Adrenal gland (tissue), 12 donors: ENCODE data around the gene SLFN11. TPM values are rescaled to one million over a fixed set of nuclear protein-coding genes. Genes with fewer than 3 reads are reported as not detected.
A peak's percentile ranks its signal among the peaks of the same experiment; 100 is the strongest.

Experiments used
- DNase-seq, 7 donors: peaks; one replicate each; pipeline ENCODE4 v3.0.0-alpha.2; 2019 to 2020
- H3K27ac ChIP-seq, 5 donors: fragments of 200-600 bp; sonication (generic) in 4 of 5; 1 replicate in 3 of 5; 2 replicates in 2 of 5; pipeline versions ENCODE4 v1.5.1 to v1.8.0; 2016 to 2020; ENCODE audit warnings: mild to moderate bottlenecking in 1 of 5
- H3K27me3 ChIP-seq: fragments of 200-600 bp; 2 replicates; pipeline ENCODE4 v1.8.0; 2021
- H3K36me3 ChIP-seq, 2 donors: fragments of 200-600 bp; replicated peaks in 1 of 2; 1 replicate in 1 of 2; 2 replicates in 1 of 2; pipeline versions ENCODE4 v1.5.1 to v1.8.0; 2018 to 2022
- H3K4me1 ChIP-seq, 2 donors: fragments of 200-600 bp; replicated peaks in 1 of 2; 1 replicate in 1 of 2; 2 replicates in 1 of 2; pipeline versions ENCODE4 v1.5.1 to v1.8.0; 2018 to 2021
- H3K4me3 ChIP-seq, 4 donors: fragments of 200-600 bp; sonication (generic) in 3 of 4; one replicate each; pipeline ENCODE4 v1.5.1; 2016 to 2018
- H3K9me3 ChIP-seq, 3 donors: fragments of 200-600 bp; sonication (generic) in 1 of 3; replicated peaks in 1 of 3; 1 replicate in 2 of 3; 2 replicates in 1 of 3; pipeline versions ENCODE4 v1.5.1 to v1.8.0; 2016 to 2021
- POLR2A ChIP-seq, 2 donors: fragments of 450-650 bp; IDR thresholded peaks; one replicate each; pipeline ENCODE4 v1.6.1; 2017; ENCODE audit warnings: antibody characterized with exemption in 2 of 2, mild to moderate bottlenecking in 2 of 2, moderate library complexity in 1 of 2
- WGBS, 4 donors: extraction: QIAGEN DNeasy Blood & Tissue Kit in 2 of 4; methylation state at CpG; one replicate each; pipeline versions ENCODE4 v1.1.5 to v1.1.7; 2013 to 2017; 5-methylcytosine and 5-hydroxymethylcytosine counted together
- intact Hi-C, 2 donors: fragments of 100-400 bp; cut with DNase I; formaldehyde crosslinking; loops; one replicate each; pipeline versions ENCODE4 v1.14.1 to v1.15.0; 2022 to 2023
- polyA plus RNA-seq, 3 donors: library from polyadenylated mRNA; stranded (reverse); fragments of 200-250 nt in 2 of 3; fragments of 350-450 nt in 1 of 3; fragmentation: Illumina TruSeq in 1 of 3; extraction: RNeasy Lipid Tissue Mini Kit (QIAGEN cat#74804) in 1 of 3; gene quantifications; one replicate each; pipeline ENCODE4 v1.2.3, GENCODE V29; 2013 to 2014
- total RNA-seq, 9 donors: library from RNA; depleted of rRNA in 4 of 9; stranded (reverse); fragments of >200 nt in 4 of 9; fragments of 120-200 nt in 1 of 9; fragmentation: NEBNext Ultra II Directional in 1 of 9; extraction: Animal tissue kit (Norgen Biotek cat#: 25700) in 1 of 9; gene quantifications; one replicate each; pipeline versions ENCODE4 v1.1.0 to v1.2.4, GENCODE V29; 2013 to 2023
- TF ChIP-seq, protein P1 (sequence below), 6 experiments: fragments of 450-650 bp in 4 of 6; fragments of 200-600 bp in 2 of 6; sonication (generic) in 1 of 6; IDR thresholded peaks; 1 replicate in 5 of 6; 2 replicates in 1 of 6; pipeline versions ENCODE4 v1.5.1 to v1.8.0; 2016 to 2021; ENCODE audit warnings: antibody characterized with exemption in 6 of 6, mild to moderate bottlenecking in 2 of 6, moderate library complexity in 1 of 6
- donor health status: healthy with polysubstance abuse.
- donor health status: Bipolar disorder and iron deficiency.
- donor health status: DM: yes; HTN: yes; CAD: no.
- donor health status: DM: no; HTN: no; CAD: no.
- donor health status: DM: no; HTN: no; CAD: no.
- donor health status: DM: yes; HTN: yes; CAD: no.

Gene SLFN11
- total and polyA plus RNA-seq, 12 donors = 6.4 to 37.3 (median 19.3) TPM

- Histone ChIP-seq H3K27me3 (no peaks in the 10 kb centered on the region), H3K4me1 (peaks cover 0 to 6% of the 10 kb centered on the region in 2 donors), H3K4me3 (no peak overlapping the region), H3K36me3 (no peaks in the 10 kb centered on the region), H3K9me3 (no peaks in the 10 kb centered on the region), H3K27ac (no peak overlapping the region)
- intact Hi-C loops = loop anchor here in 1 of 2 donors (2.0 to 10.0 kb wide), 2 partner anchors 150 to 220 kb away; no protein-coding TSS in a partner anchor
- WGBS, 4 donors = 21 to 33% (median 33%) methylated on average over 5 of the region's 5 CpGs
- TF ChIP-seq POLR2A (IDR thresholded peaks at IDR 0.05) = no peak
- TF ChIP-seq, protein P1, sequence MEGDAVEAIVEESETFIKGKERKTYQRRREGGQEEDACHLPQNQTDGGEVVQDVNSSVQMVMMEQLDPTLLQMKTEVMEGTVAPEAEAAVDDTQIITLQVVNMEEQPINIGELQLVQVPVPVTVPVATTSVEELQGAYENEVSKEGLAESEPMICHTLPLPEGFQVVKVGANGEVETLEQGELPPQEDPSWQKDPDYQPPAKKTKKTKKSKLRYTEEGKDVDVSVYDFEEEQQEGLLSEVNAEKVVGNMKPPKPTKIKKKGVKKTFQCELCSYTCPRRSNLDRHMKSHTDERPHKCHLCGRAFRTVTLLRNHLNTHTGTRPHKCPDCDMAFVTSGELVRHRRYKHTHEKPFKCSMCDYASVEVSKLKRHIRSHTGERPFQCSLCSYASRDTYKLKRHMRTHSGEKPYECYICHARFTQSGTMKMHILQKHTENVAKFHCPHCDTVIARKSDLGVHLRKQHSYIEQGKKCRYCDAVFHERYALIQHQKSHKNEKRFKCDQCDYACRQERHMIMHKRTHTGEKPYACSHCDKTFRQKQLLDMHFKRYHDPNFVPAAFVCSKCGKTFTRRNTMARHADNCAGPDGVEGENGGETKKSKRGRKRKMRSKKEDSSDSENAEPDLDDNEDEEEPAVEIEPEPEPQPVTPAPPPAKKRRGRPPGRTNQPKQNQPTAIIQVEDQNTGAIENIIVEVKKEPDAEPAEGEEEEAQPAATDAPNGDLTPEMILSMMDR (IDR thresholded peaks at IDR 0.05) = no peak
- peak in 4 of 7 donors; percentile 15 to 22 (median 18) for DNase-seq
Measured at GRCh38 chr17:35315283-35315682, 58.1 kb downstream of the SLFN11 start.

GRCh38 chr17:35314415-35315216 lies 58.8 kb downstream of the SLFN11 start:
- no peak overlapping the region for H3K27ac ChIP-seq
- intact Hi-C loops = loop anchor here (2.0 to 10.0 kb wide), 4 partner anchors 150 to 433 kb away; no protein-coding TSS in a partner anchor
- H3K9me3 ChIP-seq = no peaks in the 10 kb centered on the region
- H3K4me3 ChIP-seq = no peak overlapping the region
- no peaks in the 10 kb centered on the region for H3K36me3 ChIP-seq
- DNase-seq = no peak
- H3K4me1 ChIP-seq = peaks cover 0 to 6% of the 10 kb centered on the region in 2 donors
- WGBS, 4 donors = 48 to 72% (median 67%) methylated on average over 3 to 9 of the region's 9 CpGs
- H3K27me3 ChIP-seq = no peaks in the 10 kb centered on the region
- TF ChIP-seq, protein P1 (IDR thresholded peaks at IDR 0.05) = no peak
- TF ChIP-seq POLR2A (IDR thresholded peaks at IDR 0.05) = no peak

DNA sequence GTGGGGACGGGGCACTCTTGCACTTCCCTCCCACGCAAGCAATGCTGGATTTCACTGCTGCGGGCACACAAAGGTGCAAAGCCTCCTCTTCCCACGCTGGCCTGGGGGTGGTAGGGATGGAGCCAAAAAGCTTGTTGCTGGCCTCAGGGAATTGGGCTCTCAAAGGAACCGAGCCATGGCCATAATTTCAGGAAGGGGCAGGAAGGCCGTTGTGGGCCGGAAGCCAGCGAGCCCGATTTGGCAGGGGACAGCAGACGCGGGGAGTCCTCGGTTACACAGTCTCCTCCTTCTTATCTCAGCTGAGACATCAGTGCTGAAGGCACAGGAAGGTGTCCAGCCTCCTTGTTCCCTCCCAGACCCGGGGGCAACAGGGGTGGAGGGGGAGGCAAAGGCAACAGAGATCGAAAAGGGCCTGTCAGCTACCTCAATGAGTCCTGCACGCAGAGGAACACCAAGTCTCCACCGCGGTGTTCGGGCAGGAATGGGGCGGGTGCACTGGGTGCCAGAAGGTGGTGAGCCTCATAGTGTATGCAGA lies 59.5 kb downstream of the SLFN11 start:
- DNase-seq = peak; percentile 14 to 60 (median 23)
- no peak for TF ChIP-seq POLR2A (IDR thresholded peaks at IDR 0.05)
- TF ChIP-seq, protein P1 (IDR thresholded peaks at IDR 0.05) = no peak
- peak overlapping the region in 1 of 4 donors; percentile 44 for H3K4me3 ChIP-seq
- H3K9me3 ChIP-seq = no peaks in the 10 kb centered on the region
- H3K36me3 ChIP-seq = no peaks in the 10 kb centered on the region
- 18 to 49% (median 24%) methylated on average over 13 to 19 of the region's 19 CpGs for WGBS, 4 donors
- no peaks in the 10 kb centered on the region for H3K27me3 ChIP-seq
- intact Hi-C loops = loop anchor here (2.0 to 10.0 kb wide), 4 partner anchors 149 to 433 kb away; no protein-coding TSS in a partner anchor
- no peak overlapping the region for H3K27ac ChIP-seq
- peaks cover 0 to 6% of the 10 kb centered on the region in 2 donors for H3K4me1 ChIP-seq
